Glomerular visceral epithelial cell (primary cell): Measurements from ENCODE around the gene CDH4.
"Not testable (repeated sequence)": the region's sequence is repeated elsewhere in the genome, so short reads cannot be mapped to it uniquely, and the experiment has no call there.

Source experiments
- DNase-seq: peaks from one replicate; pipeline ENCODE4 v3.0.0-alpha.2; 2016; ENCODE audit errors: extremely low spot score

CDH4 gene

GRCh38 chr20:61437280-61438206 is 185.5 kb downstream of the CDH4 start:
- no peak for DNase-seq

GRCh38 chr20:61438285-61438684 is 186.2 kb downstream of the CDH4 start:
- no peak for DNase-seq

- DNase-seq = no peak
Measured at GRCh38 chr20:61439251-61439650, 187.2 kb downstream of the CDH4 start.

GRCh38 chr20:61440548-61441055 is 188.5 kb downstream of the CDH4 start:
- no peak for DNase-seq

- no peak for DNase-seq
Measured at GRCh38 chr20:61441537-61441936, 189.5 kb downstream of the CDH4 start.

- DNase-seq = no peak
Measured at GRCh38 chr20:61442075-61442670, 190.1 kb downstream of the CDH4 start.

GRCh38 chr20:61442718-61443117 is 190.7 kb downstream of the CDH4 start:
- DNase-seq = no peak

GRCh38 chr20:61443443-61444126 is 191.5 kb downstream of the CDH4 start:
- no peak for DNase-seq

- DNase-seq = no peak
Measured at GRCh38 chr20:61444637-61445036, 192.6 kb downstream of the CDH4 start.

GRCh38 chr20:61445138-61445537 is 193.1 kb downstream of the CDH4 start:
- no peak for DNase-seq

GRCh38 chr20:61445741-61446140 is 193.7 kb downstream of the CDH4 start:
- no peak for DNase-seq

- no peak for DNase-seq
Measured at GRCh38 chr20:61447952-61448351, 195.9 kb downstream of the CDH4 start.

- no peak for DNase-seq
Measured at GRCh38 chr20:61448386-61448785, 196.3 kb downstream of the CDH4 start.

- DNase-seq = no peak
Measured at GRCh38 chr20:61449057-61449609, 197.1 kb downstream of the CDH4 start.

GRCh38 chr20:61449916-61450315 is 197.9 kb downstream of the CDH4 start:
- peak; percentile 55 for DNase-seq

- DNase-seq = no peak
Measured at GRCh38 chr20:61450549-61450948, 198.5 kb downstream of the CDH4 start.

- DNase-seq = no peak
Measured at GRCh38 chr20:61451009-61451408, 198.9 kb downstream of the CDH4 start.

- DNase-seq = no peak
Measured at GRCh38 chr20:61451953-61452352, 199.9 kb downstream of the CDH4 start.

GRCh38 chr20:61453219-61453618 is 201.2 kb downstream of the CDH4 start:
- no peak for DNase-seq

GRCh38 chr20:61453623-61454022 is 201.6 kb downstream of the CDH4 start:
- DNase-seq = not testable (repeated sequence)

- DNase-seq = no peak
Measured at GRCh38 chr20:61454053-61454452, 202.0 kb downstream of the CDH4 start.
